GM21381 (cell line): ENCODE results near the gene P2RX4.
A peak's percentile ranks its signal among the peaks of the same experiment; 100 is the strongest.
"Not testable (repeated sequence)": the region's sequence is repeated elsewhere in the genome, so short reads cannot be mapped to it uniquely, and the experiment has no call there.

Experiments used
- ATAC-seq: cut with Tn5 transposase; IDR thresholded peaks from one replicate; pipeline ENCODE4 v1.9.1; 2021; ENCODE audit warnings: mild to moderate bottlenecking, moderate library complexity; ENCODE audit not compliant: unreplicated experiment

Gene P2RX4

GRCh38 chr12:121209624-121210572 lies at the start of gene P2RX4:
P2RX4 (plus strand) TSS chr12:121210129; CDS start chr12:121210165, 36 bp downstream.
- peak; percentile 82 for ATAC-seq

GRCh38 chr12:121162384-121162783 lies 47.5 kb upstream of the P2RX4 start:
- ATAC-seq = no peak

- no peak for ATAC-seq
Observed at GRCh38 chr12:121162985-121163384, 46.9 kb upstream of the P2RX4 start.

- ATAC-seq = not testable (repeated sequence)
Observed at GRCh38 chr12:121164839-121165238, 45.1 kb upstream of the P2RX4 start.

GRCh38 chr12:121165316-121165715 lies 44.6 kb upstream of the P2RX4 start:
- ATAC-seq = no peak

GRCh38 chr12:121166356-121166755 lies 43.6 kb upstream of the P2RX4 start:
- ATAC-seq = no peak

GRCh38 chr12:121167232-121167820 lies 42.6 kb upstream of the P2RX4 start:
- ATAC-seq = no peak

GRCh38 chr12:121167951-121168350 lies 42.0 kb upstream of the P2RX4 start:
- no peak for ATAC-seq

GRCh38 chr12:121170151-121170550 lies 39.8 kb upstream of the P2RX4 start:
- ATAC-seq = no peak

- no peak for ATAC-seq
Observed at GRCh38 chr12:121170611-121171260, 39.2 kb upstream of the P2RX4 start.

- ATAC-seq = no peak
Observed at GRCh38 chr12:121172145-121172544, 37.8 kb upstream of the P2RX4 start.

GRCh38 chr12:121175383-121176119 lies 34.4 kb upstream of the P2RX4 start:
- ATAC-seq = no peak

- no peak for ATAC-seq
Observed at GRCh38 chr12:121176826-121177529, 33.0 kb upstream of the P2RX4 start.

GRCh38 chr12:121181181-121181580 lies 28.7 kb upstream of the P2RX4 start:
- ATAC-seq = no peak

GRCh38 chr12:121182222-121182893 lies 27.6 kb upstream of the P2RX4 start:
- ATAC-seq = no peak

GRCh38 chr12:121184425-121184824 lies 25.5 kb upstream of the P2RX4 start:
- no peak for ATAC-seq

- ATAC-seq = no peak
Observed at GRCh38 chr12:121184984-121185889, 24.7 kb upstream of the P2RX4 start.

- ATAC-seq = no peak
Observed at GRCh38 chr12:121186826-121187225, 23.1 kb upstream of the P2RX4 start.

- ATAC-seq = no peak
Observed at GRCh38 chr12:121187501-121187900, 22.4 kb upstream of the P2RX4 start.
